Central memory CD4-positive, alpha-beta T cell (primary cell): ENCODE data around the gene PSMD2.
A peak's percentile ranks its signal among the peaks of the same experiment; 100 is the strongest.

Source experiments
- DNase-seq: peaks from one replicate; pipeline ENCODE4 v3.0.0; 2022

PSMD2 gene

DNA sequence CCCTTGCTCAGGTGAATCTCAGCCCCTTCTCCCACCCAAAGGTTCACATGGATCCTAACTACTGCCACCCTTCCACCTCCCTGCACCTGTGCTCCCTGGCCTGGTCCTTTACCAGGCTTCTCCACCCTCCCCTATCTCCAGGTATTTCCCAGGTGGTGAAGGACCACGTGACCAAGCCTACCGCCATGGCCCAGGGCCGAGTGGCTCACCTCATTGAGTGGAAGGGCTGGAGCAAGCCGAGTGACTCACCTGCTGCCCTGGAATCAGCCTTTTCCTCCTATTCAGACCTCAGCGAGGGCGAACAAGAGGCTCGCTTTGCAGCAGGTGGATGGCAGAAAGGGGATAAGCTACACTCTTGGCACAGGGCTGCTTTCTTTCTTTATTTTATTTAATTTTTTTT is 42.9 kb downstream of the PSMD2 start:
- DNase-seq, result no peak

DNA sequence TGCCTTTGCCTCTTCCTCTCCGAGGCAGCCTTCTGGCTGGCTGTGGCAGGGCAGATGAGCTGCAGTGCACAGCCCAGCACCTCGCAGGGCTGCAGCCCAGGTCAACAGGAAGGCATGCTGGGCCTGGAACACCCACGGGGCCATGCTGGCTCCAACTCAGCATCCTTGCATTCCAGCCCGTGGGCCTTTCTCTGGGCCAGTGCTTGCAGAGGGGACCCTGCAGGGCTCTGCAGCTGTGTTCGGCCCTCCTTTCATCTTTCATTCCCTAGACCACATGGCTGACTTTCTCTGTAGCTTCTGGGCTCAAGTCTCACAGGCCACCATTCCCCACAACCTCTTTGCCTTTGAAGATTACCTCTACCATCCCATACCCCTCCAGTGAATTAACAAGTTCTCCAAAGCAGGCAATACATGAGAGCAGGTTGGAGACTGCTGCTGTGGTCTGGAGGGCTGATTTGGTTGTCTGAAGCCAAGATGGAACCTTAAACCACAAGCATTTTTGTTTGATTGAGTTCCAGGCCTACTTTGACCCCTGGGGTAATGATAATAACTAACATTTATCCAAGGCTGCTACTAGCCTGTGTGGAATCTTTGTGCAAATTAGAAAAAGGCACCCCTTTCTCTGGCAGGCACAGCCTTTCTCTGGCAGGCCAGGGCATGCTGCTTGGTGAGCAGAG is 44.3 kb downstream of the PSMD2 start:
- DNase-seq, result no peak

DNA sequence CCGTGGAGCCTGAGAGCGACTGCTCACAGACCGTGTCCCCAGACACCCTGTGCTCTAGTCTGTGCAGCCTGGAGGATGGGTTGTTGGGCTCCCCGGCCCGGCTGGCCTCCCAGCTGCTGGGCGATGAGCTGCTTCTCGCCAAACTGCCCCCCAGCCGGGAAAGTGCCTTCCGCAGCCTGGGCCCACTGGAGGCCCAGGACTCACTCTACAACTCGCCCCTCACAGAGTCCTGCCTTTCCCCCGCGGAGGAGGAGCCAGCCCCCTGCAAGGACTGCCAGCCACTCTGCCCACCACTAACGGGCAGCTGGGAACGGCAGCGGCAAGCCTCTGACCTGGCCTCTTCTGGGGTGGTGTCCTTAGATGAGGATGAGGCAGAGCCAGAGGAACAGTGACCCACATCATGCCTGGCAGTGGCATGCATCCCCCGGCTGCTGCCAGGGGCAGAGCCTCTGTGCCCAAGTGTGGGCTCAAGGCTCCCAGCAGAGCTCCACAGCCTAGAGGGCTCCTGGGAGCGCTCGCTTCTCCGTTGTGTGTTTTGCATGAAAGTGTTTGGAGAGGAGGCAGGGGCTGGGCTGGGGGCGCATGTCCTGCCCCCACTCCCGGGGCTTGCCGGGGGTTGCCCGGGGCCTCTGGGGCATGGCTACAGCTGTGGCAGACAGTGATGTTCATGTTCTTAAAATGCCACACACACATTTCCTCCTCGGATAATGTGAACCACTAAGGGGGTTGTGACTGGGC is 45.7 kb downstream of the PSMD2 start:
- DNase-seq, result no peak

DNA sequence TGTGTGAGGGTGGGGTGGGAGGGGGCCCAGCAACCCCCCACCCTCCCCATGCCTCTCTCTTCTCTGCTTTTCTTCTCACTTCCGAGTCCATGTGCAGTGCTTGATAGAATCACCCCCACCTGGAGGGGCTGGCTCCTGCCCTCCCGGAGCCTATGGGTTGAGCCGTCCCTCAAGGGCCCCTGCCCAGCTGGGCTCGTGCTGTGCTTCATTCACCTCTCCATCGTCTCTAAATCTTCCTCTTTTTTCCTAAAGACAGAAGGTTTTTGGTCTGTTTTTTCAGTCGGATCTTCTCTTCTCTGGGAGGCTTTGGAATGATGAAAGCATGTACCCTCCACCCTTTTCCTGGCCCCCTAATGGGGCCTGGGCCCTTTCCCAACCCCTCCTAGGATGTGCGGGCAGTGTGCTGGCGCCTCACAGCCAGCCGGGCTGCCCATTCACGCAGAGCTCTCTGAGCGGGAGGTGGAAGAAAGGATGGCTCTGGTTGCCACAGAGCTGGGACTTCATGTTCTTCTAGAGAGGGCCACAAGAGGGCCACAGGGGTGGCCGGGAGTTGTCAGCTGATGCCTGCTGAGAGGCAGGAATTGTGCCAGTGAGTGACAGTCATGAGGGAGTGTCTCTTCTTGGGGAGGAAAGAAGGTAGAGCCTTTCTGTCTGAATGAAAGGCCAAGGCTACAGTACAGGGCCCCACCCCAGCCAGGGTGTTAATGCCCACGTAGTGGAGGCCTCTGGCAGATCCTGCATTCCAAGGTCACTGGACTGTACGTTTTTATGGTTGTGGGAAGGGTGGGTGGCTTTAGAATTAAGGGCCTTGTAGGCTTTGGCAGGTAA is 46.5 kb downstream of the PSMD2 start:
- no peak for DNase-seq

DNA sequence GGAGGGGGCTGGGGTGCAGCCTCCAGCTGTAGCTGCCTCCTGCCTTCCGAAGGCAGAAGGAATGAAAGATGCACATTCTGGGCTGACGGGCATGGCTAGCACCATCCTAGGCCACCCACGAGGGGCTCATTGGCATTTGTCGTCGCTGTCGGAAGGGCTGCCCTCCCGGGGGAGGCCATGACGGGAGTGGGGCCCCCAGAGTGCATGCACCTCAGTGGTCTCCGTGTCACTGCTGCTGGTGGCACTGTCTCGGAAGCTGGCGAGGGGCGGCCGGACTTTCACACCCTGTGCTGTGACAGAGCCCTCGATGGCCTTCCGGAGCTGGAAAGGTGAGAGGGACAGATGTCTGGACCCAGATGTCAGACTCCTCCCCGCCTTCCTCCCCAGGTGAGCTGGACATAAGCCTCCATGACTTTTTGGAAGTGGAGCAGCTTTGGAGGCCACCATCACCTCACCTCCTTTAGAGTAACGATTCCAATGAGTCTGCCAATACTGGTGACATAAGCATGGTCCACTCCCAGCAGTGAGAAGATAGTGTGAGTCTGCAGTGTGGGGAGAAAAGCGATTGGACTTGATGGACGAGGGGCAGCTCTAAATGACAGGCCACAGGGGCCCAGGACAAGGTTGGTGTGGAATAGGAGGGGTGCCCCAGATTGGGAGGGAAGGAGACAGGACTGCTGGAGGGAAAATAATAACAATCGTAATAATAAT is 47.6 kb downstream of the PSMD2 start:
- no peak for DNase-seq

DNA sequence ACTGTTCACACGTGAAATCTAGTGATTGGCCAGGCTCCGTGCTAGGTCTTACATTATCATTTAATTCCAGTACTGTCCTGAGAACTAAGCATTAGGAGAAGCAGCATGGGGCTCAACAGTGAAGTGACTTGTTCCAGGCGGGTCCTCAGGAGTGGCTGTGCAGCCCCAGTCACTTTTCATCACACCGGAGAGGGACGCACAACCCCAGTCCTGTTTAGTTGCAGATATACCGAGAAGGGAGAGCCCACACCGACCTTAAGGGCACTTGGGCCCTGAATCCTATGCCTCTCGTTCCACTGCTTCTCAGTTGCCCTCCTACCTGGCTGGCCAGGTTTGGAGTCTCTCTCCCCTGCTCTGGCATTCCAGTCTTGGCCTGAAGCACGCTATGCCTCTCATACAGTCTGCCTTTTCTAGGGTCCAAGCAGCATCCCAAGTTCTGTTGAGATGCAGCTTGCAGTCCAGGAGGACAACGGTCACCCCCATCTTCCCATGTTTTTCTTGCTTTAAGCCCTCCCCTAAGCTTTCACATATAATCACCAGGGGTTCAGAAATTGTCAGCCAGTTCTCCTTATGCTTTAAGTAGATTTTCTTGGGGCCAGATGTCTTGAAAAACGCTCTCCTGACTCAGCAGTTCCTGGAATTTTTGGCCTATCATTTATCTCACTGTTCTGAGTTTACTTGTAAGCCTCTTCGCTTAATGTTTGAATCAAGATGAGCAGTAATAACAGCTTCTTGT is 48.4 kb downstream of the PSMD2 start:
- no peak for DNase-seq

DNA sequence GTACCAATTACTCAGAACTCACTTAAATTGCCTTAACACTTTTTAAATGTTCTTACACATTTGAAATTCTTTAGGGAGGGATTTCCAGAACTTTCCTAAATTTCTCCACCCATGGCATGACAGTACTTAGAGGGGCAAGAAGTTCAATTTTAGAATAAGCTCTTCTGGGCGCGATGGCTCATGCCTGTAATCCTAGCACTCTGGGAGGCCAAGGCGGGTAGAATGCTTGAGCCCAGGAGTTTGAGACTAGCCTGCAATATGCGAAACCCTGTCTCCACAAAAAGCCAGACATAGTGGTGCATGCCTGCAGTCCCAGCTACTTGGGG is 49.0 kb downstream of the PSMD2 start:
- no peak for DNase-seq

DNA sequence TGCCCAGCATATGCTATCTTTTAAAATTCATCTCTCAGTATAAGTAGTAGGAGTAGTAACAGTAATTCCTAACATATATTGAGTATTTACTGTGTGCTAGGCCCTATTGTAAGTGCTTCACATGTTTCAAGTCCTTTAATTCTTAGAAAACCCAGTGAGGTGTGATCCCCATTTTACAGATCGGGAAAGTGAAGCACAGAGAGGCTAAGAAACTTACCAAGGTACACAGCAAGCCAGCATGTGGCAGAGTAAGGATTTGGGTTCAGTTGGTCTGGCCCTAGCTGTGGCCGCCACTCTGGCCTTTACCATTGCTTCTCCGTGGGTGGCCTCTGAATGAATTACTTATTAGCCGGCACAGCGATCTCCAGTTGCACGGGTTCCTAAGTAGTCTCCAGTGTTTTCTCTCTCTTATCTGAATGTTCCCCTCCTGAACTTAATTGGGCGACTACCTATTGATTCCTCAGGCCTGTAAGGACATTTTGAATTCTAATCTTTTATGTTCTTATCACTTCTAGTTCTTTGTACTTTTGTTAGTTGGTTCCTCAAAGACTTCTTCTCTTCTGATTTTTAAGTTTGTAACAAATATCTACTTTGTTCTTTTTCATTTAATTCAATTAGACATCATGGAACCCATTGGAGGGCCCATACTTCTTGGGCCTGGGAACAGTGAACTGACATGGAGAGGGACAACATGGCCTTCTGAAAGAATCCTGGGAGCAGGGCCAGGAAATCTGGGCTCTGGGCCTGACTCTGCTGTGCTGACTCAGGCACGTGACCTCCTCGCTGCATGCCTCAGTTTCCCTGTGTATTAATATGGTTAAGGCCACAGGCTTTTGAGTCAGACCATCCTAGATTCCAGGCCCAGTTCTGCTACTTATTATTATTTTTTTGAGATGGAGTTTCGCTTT is 50.8 kb downstream of the PSMD2 start:
- DNase-seq, result no peak

DNA sequence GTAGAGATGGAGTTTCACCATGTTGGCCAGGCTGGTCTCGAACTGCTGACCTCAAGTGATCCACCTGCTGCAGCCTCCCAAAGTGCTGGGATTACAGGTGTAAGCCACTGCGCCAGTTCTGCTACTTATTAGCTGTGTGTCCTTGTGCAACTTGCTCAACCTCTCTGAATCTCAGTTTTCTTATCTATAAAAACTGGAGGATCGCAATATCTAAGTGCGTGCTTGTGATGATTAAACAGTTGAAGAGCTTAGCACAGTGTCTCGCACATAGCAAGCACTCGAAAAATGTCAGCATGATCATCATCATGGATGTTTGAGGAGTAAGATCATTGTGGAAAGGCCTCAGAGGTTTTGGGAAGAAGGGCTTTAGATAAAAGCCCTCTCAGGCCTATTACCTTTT is 51.6 kb downstream of the PSMD2 start:
- no peak for DNase-seq

DNA sequence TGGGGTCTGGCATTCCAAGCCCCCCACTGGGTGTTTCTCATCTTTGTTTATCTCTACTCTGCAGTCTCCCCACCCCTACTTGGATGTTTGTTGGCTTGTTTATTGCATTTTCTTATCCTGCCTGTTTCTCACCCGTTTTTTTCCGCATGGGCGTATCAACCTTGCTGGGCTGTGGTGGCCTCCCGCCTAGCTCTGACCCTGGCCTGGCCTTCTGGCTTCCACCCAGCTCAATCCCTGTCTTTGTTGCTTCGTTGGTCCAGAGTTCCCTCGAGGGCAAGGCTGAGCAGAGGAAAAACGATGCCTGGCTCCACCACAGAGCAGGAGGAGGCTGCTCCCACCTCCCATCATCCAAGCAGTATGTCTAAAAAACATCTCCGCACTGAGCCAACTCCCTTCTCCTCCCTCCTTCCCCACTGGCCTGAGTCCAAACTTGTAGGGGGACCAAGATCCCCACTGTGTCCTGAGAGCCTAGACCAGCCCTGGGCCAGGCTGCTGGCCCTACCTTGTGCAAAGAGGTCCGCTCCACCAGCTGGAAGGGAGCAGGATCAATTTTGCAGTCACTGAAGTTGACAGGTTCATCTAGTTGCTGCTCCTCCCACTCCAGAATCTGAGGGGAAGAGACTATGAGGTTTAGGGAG is 52.6 kb downstream of the PSMD2 start:
- no peak for DNase-seq

DNA sequence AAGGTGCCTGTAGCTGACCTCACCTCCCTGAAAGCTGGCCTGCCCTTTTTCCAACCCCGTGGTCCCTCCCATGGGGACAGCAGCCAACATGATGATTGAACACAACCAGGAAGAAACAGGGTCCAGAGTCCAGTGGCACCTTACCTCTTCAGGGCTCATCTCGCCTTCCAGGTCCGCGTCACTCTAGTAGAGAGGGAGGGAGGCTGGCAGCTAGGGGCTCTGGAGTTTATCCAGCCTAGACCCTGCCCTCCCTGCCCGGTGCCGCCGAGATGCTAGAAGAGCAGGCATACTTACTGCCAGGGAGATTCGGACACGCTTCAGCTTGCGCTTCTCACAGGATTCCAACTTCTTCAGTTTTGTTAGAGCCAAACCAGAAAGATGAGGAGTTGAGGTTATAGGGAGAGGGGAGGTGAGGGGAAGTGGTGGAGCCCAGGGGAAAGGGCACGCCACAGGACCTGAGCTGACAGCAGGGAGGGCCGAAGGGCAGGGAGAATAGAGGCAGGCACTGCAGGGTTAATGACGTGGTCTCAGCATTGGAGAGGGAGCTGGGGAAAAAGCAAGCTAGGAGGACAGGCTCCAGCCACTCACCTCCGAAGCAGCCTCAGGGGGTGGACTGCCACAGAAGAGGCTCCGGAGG is 53.2 kb downstream of the PSMD2 start:
- DNase-seq, result no peak

DNA sequence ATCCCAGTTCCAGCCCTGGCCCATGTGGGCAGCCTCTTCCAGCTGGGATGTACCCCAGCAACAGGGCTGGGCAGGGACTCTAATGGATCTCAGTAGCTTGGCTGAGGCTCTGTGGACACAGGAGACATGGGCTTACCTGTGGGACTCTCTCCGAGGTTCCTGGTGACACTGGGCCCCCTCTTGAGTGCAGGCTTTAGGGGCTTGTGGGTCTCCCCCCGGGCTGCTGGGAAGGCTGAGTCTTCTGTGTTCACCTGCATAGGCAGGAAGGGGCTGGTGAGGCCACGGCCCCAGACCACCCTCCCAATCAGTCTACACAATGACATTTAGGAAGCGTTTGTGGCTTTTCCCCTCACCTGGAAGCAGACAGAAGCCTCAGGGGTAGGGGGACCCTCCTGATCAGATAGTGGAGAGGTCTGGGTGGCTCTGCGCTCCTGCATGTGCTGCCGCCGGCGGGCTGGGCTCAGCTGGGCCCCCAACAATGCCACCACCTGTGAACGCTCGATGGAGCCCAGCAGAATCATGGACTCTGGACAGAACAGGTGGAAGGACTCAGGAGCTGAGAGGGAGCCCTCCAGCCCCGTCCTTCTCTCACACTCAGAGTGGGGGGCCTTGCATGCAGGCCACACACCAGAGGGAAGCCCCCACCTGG is 54.0 kb downstream of the PSMD2 start:
- DNase-seq, result no peak

DNA sequence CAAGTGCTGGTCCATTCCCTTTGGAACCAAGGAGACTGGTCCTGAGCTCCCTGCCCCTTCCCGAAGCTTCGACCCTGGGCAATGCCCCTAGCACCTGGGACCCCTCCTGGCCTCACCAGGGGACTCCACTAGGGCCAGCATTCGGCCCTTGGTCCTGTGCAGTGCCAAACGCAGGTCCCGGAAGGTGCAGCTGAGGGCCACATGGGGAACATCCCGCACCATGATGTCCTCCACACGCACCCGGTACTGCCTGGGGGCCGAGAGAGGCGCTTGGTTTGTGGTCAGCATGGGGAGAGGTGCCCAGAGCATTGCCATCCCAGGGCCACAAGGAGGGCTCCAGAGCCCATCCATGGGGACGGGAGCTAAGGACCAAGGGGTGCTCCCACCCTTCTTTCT is 54.5 kb downstream of the PSMD2 start:
- no peak for DNase-seq

DNA sequence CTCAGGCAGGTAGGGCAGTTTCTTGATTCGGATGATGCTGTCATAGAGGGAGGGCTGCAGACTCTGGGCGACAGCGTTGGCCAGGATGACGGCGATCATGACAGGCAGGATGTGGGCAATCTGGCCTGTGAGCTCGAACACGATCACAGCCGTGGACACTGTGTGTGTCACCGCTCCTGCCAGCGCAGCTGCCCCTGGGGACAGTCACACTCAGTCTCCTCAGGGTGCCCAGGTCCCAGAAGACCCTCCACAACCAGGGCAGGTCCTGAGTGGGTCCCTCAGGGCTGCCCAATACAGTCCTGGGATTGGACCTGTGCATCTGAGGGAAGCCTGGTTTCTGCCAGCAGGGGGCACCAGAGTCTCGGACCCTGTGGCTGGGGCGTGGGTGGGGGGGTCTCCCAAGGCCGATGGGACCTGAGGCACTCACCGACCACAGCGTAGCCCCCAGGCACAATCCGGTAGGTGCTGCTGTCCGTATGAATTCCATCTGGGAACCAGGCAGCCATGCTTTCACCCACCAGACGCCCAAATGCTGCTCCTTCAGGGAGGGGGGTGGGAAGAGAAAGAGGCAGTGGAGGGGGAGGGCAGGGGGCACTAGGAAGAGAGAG is 55.2 kb downstream of the PSMD2 start:
- peak; percentile 28 for DNase-seq

DNA sequence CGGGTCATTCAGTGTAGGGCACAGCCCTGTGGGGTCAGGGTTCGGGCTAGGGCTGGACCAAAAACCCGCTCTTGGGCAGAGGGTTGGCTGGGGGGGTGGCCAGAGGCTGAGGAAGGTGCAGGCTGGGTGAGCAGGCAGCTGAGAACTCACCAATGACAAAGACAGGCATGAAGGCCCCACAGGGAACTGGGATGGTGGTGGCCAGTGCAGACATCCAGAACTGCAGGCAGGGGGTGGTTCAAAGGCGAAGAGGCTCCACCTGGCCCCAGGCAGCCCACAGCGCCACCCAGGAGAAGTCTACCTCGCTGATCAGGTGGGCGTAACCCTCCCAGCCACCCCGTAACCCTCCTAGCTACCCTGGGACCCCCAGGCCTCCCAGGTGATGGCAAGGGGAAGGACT is 55.7 kb downstream of the PSMD2 start:
- no peak for DNase-seq

DNA sequence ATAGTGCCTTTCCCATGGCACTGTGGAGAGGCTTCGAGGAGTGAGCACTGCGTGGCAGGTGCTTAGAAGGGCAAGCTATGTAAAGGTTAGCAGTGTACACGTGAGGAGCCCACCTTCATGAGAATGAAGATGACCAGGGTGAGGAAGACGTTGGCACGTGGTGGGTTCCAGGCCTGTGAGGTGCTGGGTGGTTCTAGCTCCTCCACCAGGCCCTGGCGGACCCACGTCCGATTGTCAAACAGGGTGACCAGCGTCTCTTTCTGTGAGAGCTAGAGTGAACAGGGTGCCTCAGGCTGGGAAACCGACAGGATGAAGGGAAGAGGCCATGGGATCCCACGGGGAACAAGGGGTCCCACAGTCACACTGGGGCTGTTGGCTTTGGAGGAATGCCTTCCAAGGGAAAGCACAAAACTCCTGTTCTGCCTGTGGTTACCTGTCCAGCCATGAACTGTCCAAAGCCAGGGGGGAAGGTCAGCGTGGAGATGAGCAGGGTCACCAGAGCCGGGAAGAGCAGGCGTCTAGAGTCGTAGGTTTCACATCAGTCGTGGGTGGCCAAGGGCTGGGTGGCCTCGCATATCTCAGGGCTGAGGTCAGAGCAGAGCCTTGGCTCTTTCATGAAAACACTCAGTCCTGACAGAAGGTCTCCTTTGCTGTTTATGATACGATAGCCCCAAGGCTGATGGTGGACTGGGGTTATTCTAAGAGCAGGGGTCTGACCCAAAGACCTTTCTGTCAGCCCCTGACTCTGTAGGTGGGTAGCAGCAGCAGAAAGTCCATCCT is 56.4 kb downstream of the PSMD2 start:
- DNase-seq, result no peak

DNA sequence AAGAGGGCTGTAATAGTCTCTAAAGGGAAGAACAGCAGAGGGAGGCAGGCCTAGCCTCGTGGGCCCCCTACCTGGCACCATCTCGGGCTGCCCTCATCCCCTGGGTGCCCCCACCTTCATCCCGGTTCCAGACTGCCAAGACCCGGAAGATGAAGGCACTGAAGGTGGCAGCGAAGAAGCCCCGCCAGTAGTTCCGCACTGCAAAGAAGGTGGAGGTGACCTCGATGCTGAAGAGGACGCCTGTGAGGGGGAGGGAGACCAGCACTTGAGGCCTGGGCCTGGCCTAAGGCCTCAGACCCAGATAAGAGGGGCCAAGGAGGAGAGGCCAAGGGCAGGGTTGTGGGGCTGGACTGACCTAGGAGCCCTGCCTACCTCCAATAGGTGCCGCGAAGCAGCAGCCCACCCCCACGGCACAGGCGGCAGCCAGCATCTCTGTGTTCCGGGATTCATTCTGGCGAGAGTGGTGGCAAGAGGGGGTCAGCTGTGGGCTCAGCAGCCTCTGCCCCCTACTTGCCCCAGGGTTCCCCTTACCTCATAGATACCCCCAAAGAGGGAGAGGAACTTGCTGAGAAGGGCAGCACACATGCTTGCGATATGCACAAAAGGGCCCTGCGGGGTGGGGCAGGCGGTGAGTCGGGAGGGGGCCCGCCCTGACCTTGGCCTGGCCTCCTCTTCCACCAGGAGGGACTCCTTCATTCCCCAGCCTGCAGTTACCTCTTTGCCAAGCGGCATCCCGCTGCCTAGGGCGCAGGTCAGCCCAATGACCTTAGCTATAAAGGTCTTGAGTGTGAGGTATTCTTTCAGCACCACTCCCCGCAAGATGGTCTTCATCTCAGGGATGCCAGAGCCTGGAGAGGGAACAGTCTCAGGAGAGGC is 58.4 kb downstream of the PSMD2 start:
- no peak for DNase-seq
